NCI-H2029 treated with DMSO at 0.1 percent for 48 hours (cell line): Measurements from ENCODE around the gene C6orf15.
A peak's percentile ranks its signal among the peaks of the same experiment; 100 is the strongest.

ENCODE experiments used
- DNase-seq: peaks from one replicate; lab custom pipeline; 2025; lab: John Stamatoyannopoulos, UW

C6orf15 gene

GRCh38 chr6:31107052-31107451, 5.3 kb downstream of the C6orf15 start:
- DNase-seq = no peak

- no peak for DNase-seq
These were observed 9.2 kb downstream of the C6orf15 start for GRCh38 chr6:31103136-31103535.

- DNase-seq = no peak
These were observed 13.9 kb downstream of the C6orf15 start for GRCh38 chr6:31098449-31098938.

- DNase-seq = no peak
These were observed 15.7 kb downstream of the C6orf15 start for GRCh38 chr6:31096656-31097055.

- DNase-seq = no peak
These were observed 16.2 kb downstream of the C6orf15 start for GRCh38 chr6:31096215-31096614.

- DNase-seq = peak; percentile 16
These were observed 17.9 kb downstream of the C6orf15 start for GRCh38 chr6:31094389-31094881.

- no peak for DNase-seq
These were observed 19.4 kb downstream of the C6orf15 start for GRCh38 chr6:31092769-31093505.

GRCh38 chr6:31092238-31092637, 20.1 kb downstream of the C6orf15 start:
- no peak for DNase-seq

- no peak for DNase-seq
These were observed 20.7 kb downstream of the C6orf15 start for GRCh38 chr6:31091680-31092079.

- no peak for DNase-seq
These were observed 21.4 kb downstream of the C6orf15 start for GRCh38 chr6:31090973-31091364.

- no peak for DNase-seq
These were observed 22.0 kb downstream of the C6orf15 start for GRCh38 chr6:31090275-31090972.

GRCh38 chr6:31087494-31088089, 24.8 kb downstream of the C6orf15 start:
- DNase-seq = peak; percentile 46

GRCh38 chr6:31086788-31087440, 25.5 kb downstream of the C6orf15 start:
- DNase-seq = no peak

GRCh38 chr6:31083742-31084354, 28.5 kb downstream of the C6orf15 start:
- DNase-seq = no peak

- no peak for DNase-seq
These were observed 30.5 kb downstream of the C6orf15 start for GRCh38 chr6:31081872-31082271.

GRCh38 chr6:31079656-31080261, 32.6 kb downstream of the C6orf15 start:
- DNase-seq = peak; percentile 24

- DNase-seq = no peak
These were observed 35.8 kb downstream of the C6orf15 start for GRCh38 chr6:31076611-31077010.

GRCh38 chr6:31075528-31075927, 36.8 kb downstream of the C6orf15 start:
- no peak for DNase-seq

- no peak for DNase-seq
These were observed 38.0 kb downstream of the C6orf15 start for GRCh38 chr6:31074401-31074800.

GRCh38 chr6:31070711-31071197, 41.6 kb downstream of the C6orf15 start:
- DNase-seq = no peak

GRCh38 chr6:31068669-31069340, 43.6 kb downstream of the C6orf15 start:
- DNase-seq = peak; percentile 69
